Mucosa of rectum (tissue), 2 donors: ENCODE data around the gene EXD3.

Experiments
- H3K27ac ChIP-seq, 2 donors: one replicate each; pipeline ENCODE4 v1.7.0; 2013; ENCODE audit warnings: inconsistent platforms in 2 of 2, low read depth in 2 of 2, low read length in 2 of 2
- H3K27me3 ChIP-seq, 2 donors: one replicate each; pipeline ENCODE4 v1.7.0; 2013; ENCODE audit warnings: low read length in 2 of 2; ENCODE audit not compliant: control insufficient read depth in 2 of 2, insufficient read depth in 2 of 2
- H3K36me3 ChIP-seq, 2 donors: one replicate each; pipeline ENCODE4 v1.7.0; 2013; ENCODE audit warnings: low read length in 2 of 2; ENCODE audit not compliant: control insufficient read depth in 2 of 2, insufficient read depth in 2 of 2
- H3K4me1 ChIP-seq, 2 donors: one replicate each; pipeline ENCODE4 v1.7.0; 2013; ENCODE audit warnings: low read length in 2 of 2, mild to moderate bottlenecking in 1 of 2; ENCODE audit not compliant: control insufficient read depth in 2 of 2, insufficient read depth in 2 of 2
- H3K4me3 ChIP-seq, 2 donors: one replicate each; pipeline ENCODE4 v1.7.0; 2013; ENCODE audit warnings: low read length in 2 of 2
- H3K9ac ChIP-seq, 2 donors: one replicate each; pipeline ENCODE4 v1.7.0; 2013; ENCODE audit warnings: low read length in 2 of 2, low read depth in 1 of 2, mild to moderate bottlenecking in 1 of 2
- H3K9me3 ChIP-seq, 2 donors: one replicate each; pipeline ENCODE4 v1.7.0; 2013; ENCODE audit warnings: low read length in 2 of 2; ENCODE audit not compliant: control insufficient read depth in 2 of 2
- donor health status: healthy.
- donor health status: Normal muscosa, but diverticular disease.

Gene EXD3

DNA sequence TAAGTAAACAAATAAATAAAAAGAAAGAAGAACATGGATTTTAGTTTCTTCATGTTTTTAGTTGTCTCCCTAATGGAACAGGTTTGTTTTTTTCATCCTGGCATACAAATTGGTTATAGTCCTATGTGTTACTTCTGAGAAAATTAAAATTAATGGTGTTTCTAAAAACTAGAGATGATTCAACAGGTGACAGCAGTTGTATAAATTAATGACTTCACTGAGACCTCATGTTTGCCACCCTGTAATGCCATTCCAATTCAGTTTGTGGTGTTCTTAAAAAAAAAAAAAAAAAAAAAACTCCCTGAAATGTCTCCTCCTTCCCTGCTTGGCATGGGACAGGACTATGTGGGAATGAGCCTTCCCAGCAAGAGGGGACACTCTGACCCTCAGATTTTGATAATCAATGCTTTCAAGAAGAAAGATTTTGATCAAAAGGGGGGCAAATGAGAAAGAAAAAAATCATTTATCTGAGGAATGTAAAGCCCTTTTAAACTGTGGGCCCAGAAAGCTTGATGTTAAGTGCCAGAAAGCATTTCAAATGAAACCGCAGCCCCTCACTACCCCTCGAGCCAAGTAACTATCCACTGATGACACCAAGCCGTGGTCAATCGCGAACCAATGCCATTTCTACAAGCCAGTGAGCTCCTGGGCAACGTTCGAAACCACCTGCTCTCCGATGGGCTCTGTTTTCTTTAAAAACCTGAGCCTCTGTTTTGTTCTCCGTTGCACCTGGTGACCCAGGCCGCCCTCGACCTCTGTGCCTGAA is 941 bp downstream of the EXD3 start:
- Histone ChIP-seq H3K4me3 (peak overlapping the region; percentile 79 to 88), H3K27me3 (no peaks in the 10 kb centered on the region), H3K36me3 (peaks cover 0 to under 1% of the 10 kb centered on the region in 2 donors), H3K9me3 (no peaks in the 10 kb centered on the region), H3K9ac (peak overlapping the region; percentile 82 to 86), H3K27ac (peak overlapping the region; percentile 68 to 77), H3K4me1 (peaks cover 12 to 18% of the 10 kb centered on the region in 2 donors)

DNA sequence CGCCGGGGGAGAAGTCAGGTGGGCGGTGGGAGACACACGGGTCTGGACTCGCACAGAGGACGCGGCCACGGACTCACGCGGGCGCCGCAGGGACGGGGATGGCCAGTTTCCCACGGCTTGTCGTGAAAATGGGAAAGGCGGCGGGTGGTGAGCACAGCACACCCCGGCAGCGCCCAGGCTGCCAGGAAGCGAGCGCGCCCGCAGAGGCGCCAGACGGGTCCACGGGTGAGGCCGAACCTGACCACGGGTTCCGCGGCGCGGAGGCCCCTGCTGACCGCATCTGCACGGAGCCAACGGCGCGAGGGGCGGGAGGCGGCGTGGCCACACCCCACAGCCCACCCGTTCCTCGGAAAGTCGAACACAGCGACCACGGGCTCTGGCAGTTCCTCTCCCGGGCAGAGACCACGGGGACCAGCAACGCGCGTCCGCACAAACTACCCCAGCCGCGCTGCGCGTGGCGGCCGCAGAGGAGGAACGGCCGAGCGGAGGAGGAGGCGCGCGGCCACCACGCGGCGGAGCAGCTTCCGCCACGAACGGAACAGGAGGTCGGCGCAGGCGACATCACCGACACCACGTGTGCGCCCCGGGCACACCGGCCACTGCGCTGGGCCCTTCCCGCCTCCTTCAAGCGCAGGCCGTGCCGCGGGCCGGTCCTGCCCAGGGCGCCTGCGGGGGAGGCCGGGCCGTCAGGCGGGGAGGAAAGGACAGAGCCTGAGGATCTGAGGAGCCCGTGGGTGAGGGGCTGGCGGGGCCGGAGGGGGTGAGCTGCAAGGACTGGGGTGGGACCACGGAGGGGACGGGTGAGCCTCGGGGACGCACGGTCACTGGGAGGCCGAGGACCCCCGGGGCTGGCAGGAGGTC is 5.6 kb downstream of the EXD3 start:
- Histone ChIP-seq H3K27ac (no peak overlapping the region), H3K9me3 (no peaks in the 10 kb centered on the region), H3K9ac (no peak overlapping the region), H3K4me3 (no peak overlapping the region), H3K36me3 (no peaks in the 10 kb centered on the region), H3K27me3 (no peaks in the 10 kb centered on the region), H3K4me1 (peaks cover 27 to 30% of the 10 kb centered on the region in 2 donors)

DNA sequence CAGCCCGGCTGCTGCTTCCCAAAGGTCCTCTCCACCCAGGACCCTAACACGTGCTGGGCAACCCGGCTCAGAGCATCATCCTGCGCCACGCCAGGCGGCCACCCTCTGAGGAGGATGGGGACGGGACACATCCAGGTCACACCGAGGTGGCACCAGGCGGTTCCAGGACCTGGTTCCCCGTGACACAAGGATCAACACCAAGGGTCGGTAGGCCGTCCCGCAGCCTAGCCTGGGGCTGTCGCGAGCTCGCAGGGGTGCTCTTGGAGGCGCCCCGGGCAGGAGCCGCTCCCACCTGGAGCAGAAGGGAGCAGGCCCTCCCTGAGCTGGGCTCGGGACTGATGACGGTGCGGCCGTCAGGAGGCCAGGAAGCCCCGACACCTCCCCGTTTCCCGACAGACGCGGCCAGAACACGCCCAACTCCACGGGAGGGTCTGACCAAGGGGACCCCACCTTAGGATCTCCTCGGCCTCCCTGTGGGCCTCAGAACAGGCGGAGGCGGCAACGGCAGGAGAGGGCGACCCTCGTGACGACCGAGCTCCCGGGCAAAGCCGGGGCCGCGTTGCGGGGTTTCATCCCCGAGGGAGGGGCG is 6.3 kb downstream of the EXD3 start:
- Histone ChIP-seq H3K9me3 (no peaks in the 10 kb centered on the region), H3K36me3 (no peaks in the 10 kb centered on the region), H3K4me1 (peaks cover 25 to 27% of the 10 kb centered on the region in 2 donors), H3K27ac (no peak overlapping the region), H3K4me3 (no peak overlapping the region), H3K9ac (no peak overlapping the region), H3K27me3 (no peaks in the 10 kb centered on the region)

DNA sequence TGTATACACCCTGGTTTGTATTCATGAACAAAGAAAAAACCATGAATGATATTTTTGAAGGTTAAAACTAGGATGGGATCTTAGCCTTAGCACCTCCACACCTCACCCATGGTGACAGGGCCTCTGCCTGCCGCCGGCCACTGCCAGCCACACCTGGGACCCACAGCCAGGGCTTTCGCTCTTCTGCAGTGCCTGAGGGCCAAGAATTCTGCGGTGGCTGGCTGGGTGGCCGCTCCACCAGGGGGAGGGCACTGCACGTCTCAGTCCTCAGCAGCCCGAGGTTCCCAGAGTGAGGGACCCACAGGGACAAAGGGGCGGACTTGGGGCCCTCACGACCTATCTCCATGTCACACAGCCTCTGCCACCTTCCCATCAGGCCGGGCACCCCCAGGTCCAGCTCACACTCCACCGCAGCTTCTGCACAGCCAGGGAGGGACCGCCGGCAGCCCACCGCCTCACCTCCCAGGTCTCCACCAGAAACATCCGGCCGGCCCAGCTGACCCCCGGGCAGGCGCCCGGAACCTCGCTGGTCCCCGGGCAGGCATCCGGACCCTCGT is 6.9 kb downstream of the EXD3 start:
- Histone ChIP-seq H3K4me1 (peaks cover 25 to 26% of the 10 kb centered on the region in 2 donors), H3K9ac (no peak overlapping the region), H3K36me3 (no peaks in the 10 kb centered on the region), H3K27me3 (no peaks in the 10 kb centered on the region), H3K4me3 (no peak overlapping the region), H3K9me3 (no peaks in the 10 kb centered on the region), H3K27ac (no peak overlapping the region)

DNA sequence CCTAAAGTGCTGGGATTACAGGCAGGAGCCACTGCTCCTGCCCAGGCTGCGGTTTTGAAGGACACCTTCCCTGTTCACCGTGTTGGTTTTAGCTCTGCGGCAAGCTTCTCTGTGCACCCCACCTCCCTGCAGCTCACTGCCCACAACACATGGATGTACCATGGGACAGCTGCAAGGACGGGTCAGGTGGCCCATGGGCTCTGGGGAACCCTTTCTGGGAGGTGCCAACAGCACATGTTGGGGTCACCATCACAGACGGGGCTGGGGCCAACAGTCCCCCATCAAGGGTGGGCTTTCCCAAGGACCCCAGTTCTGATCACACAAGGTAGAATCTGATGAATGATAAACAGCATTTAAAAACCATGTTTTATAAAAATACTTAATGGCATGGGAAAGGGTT is 7.5 kb downstream of the EXD3 start:
- H3K4me1 ChIP-seq = peaks cover 22 to 28% of the 10 kb centered on the region in 2 donors
- no peaks in the 10 kb centered on the region for H3K36me3 ChIP-seq
- no peaks in the 10 kb centered on the region for H3K9me3 ChIP-seq
- H3K27me3 ChIP-seq = no peaks in the 10 kb centered on the region
- H3K9ac ChIP-seq = no peak overlapping the region
- no peak overlapping the region for H3K27ac ChIP-seq
- H3K4me3 ChIP-seq = no peak overlapping the region

DNA sequence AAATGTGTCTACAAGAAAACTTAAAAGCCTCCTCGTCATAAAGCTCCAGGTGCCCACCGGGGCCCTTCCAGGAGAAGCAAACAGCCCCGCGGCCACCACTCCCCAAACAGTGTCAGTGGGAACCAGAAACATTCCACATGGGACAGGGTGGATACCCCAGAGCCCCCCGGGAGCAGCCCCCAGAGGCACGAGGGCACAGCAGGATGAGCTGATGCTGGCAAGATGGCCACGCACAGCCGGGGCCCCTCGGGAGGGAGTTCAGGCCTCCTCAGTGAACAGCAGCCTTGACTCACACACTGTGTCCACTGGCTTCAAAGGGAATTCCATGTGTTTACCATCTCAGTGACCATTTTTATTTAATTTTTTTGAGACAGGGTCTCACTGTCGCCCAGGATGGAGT is 10.5 kb downstream of the EXD3 start:
- Histone ChIP-seq H3K9me3 (no peaks in the 10 kb centered on the region), H3K4me1 (peaks cover 20 to 27% of the 10 kb centered on the region in 2 donors), H3K9ac (no peak overlapping the region)

DNA sequence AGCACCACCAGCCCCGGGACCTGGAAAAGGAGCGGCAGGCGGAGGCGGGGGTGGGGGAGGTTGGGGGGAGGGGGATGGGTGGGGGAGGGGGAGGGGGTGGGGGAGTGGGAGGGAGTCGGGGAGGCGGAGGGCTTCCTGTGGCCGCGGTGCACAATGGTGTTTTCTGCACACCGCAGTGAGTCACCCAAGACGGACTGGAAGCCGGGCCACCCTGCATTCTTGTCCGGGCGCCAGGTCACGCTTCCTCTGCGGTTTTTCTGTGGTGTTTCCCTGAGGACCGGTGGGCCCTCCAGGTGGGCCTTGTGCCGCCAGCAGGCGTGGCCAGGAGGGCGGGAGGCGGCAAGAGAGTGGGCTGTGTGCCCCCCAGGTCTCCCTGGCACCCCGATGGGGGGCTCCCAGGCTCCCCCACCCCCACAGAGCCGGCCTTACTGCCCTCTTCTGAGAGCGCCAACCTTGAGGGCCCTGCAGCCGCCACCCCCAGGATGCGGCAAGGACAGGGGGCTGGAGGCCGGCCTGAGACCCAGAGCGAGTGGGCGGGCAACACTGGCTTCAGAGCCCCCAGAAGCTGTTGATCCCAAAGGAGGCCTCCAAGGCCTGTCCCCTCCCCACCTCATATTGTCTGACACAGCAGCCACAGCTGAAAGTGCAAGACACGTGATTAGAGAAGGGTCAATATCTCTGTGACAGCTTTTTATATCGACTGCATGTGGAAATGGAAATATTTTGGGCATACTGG is 11.1 kb downstream of the EXD3 start:
- H3K4me3 ChIP-seq = no peak overlapping the region

More for the DNA sequence above, 10.5 kb downstream of the EXD3 start:
- no peaks in the 10 kb centered on the region for H3K27me3 ChIP-seq
- H3K4me3 ChIP-seq = no peak overlapping the region
- no peaks in the 10 kb centered on the region for H3K36me3 ChIP-seq
- H3K27ac ChIP-seq = peak overlapping the region; percentile 62 to 67

DNA sequence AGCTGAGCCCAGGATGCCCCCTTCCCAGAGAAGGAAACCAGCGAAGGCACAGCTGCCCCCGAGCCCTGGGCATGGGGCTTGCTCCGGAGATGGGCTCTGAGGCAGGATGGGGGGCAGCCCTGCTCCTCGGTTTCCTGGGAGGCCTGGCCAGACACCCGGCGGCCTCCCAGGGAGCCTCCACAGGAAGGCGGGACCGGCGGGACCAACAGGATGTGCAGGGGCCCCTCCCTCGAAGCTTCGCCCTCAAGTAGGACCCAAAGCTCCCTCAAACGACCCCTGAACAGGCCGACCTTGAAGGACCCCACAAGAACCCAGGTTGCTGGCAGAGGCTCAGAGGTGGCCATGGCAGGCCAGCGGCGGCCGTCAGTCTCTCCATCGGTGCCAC is 11.7 kb downstream of the EXD3 start:
- Histone ChIP-seq H3K9me3 (no peaks in the 10 kb centered on the region), H3K4me3 (no peak overlapping the region), H3K9ac (no peak overlapping the region), H3K36me3 (no peaks in the 10 kb centered on the region), H3K4me1 (peaks cover 26 to 34% of the 10 kb centered on the region in 2 donors), H3K27ac (no peak overlapping the region), H3K27me3 (no peaks in the 10 kb centered on the region)

More for the DNA sequence above, 11.1 kb downstream of the EXD3 start:
- H3K4me1 ChIP-seq = peaks cover 23 to 31% of the 10 kb centered on the region in 2 donors
- H3K27ac ChIP-seq = peak overlapping the region; percentile 14 to 32
- H3K27me3 ChIP-seq = no peaks in the 10 kb centered on the region
- peak overlapping the region in 1 of 2 donors; percentile 51 for H3K9ac ChIP-seq
- no peaks in the 10 kb centered on the region for H3K36me3 ChIP-seq
- H3K9me3 ChIP-seq = no peaks in the 10 kb centered on the region

DNA sequence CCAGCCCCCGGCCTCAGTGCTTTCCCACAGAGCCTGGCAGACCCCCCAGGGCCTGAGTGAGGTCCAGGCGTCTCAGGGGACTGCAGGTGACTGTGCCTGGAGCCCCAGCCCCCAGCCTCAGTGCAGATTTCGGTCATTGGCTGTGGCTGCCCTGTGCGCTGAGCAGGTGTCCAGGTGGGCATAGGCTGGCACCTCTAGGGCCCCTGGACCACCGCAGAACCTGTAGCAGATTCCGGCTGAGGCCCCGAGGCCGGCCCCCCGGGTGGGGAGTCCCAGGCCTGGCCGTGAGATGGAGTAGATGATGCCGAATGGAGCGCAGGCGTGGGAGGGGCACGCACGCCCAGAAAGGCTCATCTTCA is 12.1 kb downstream of the EXD3 start:
- Histone ChIP-seq H3K27me3 (no peaks in the 10 kb centered on the region), H3K36me3 (no peaks in the 10 kb centered on the region), H3K9ac (no peak overlapping the region), H3K4me1 (peaks cover 27 to 34% of the 10 kb centered on the region in 2 donors), H3K9me3 (no peaks in the 10 kb centered on the region), H3K4me3 (no peak overlapping the region), H3K27ac (no peak overlapping the region)
